K562 (cell line): ENCODE results near the gene ACBD6. TPM values are rescaled to one million over a fixed set of nuclear protein-coding genes. Genes with fewer than 3 reads are reported as not detected.

Source experiments
- ATAC-seq: fragments of 200-7000 bp; cut with Tn5 transposase; 3 replicates; pipeline ENCODE4 v1.9.1; 2020; ENCODE audit warnings: moderate library complexity
- BruUV-seq: library from RNA; stranded (reverse); fragments of 400-500 nt; replicated peaks from 2 replicates; lab custom pipeline; 2021; lab: Mats Ljungman, UMichigan
- CTCF ChIA-PET: fragments of 300-600 bp; formaldehyde crosslinking; extraction: SDS; loops from one replicate; lab custom pipeline; 2021; ENCODE audit warnings: low intra/inter-chr PET ratio; lab: Yijun Ruan, JAX
- POLR2A ChIA-PET: fragments of 300-600, 350-650 bp; sonication (Branson Sonifier 250); formaldehyde crosslinking; extraction: SDS; loops from one replicate; lab custom pipeline; 2021; ENCODE audit warnings: antibody characterized with exemption, inconsistent platforms; lab: Yijun Ruan, JAX
- DNase-seq, 4 experiments: peaks; one replicate each; pipeline versions ENCODE4 v3.0.0 to v3.0.0-alpha.2; 2011 to 2018; ENCODE audit warnings: low spot score in 3 of 4, mixed read lengths in 3 of 4; ENCODE audit errors: extremely low read depth in 1 of 4
- FAIRE-seq: peaks from 2 replicates; lab custom pipeline; 2011; peaks lifted over from hg19 to GRCh38; lab: Jason Lieb, UNC
- H2AFZ ChIP-seq: 2 replicates; pipeline ENCODE4 v1.6.0; 2011; ENCODE audit warnings: low read depth, low read length, control low read depth, inconsistent platforms
- H3K27ac ChIP-seq: fragments of 200-600 bp; 3 replicates; pipeline ENCODE4 v1.8.0; 2011; ENCODE audit warnings: low read depth, mild to moderate bottlenecking, control low read depth, inconsistent platforms, low read length, moderate library complexity, mixed read lengths; ENCODE audit errors: extremely low read depth
- H3K27me3 ChIP-seq, 2 experiments: fragments of 300-600 bp in 1 of 2; 2 replicates in 1 of 2; 3 replicates in 1 of 2; pipeline versions ENCODE4 v1.6.0 to v1.8.0; 2011; ENCODE audit warnings: inconsistent platforms in 2 of 2, low read length in 2 of 2, mild to moderate bottlenecking in 1 of 2, mixed read lengths in 1 of 2, moderate library complexity in 1 of 2; ENCODE audit not compliant: control insufficient read depth in 2 of 2, insufficient read depth in 2 of 2
- H3K36me3 ChIP-seq: fragments of 300-600 bp; 3 replicates; pipeline ENCODE4 v1.8.0; 2011; ENCODE audit warnings: mild to moderate bottlenecking, low read length, inconsistent platforms; ENCODE audit not compliant: control insufficient read depth, insufficient read depth
- H3K4me1 ChIP-seq, 2 experiments: fragments of 200-600 bp in 1 of 2; replicated peaks in 1 of 2; 2 replicates in 1 of 2; 3 replicates in 1 of 2; pipeline versions ENCODE4 v1.5.1 to v1.8.0; 2011; ENCODE audit warnings: inconsistent platforms in 2 of 2, low read length in 2 of 2, mild to moderate bottlenecking in 1 of 2, mixed read lengths in 1 of 2, moderate library complexity in 1 of 2; ENCODE audit not compliant: control insufficient read depth in 2 of 2, insufficient read depth in 2 of 2
- H3K4me2 ChIP-seq: 2 replicates; pipeline ENCODE4 v1.6.1; 2011; ENCODE audit warnings: low read length, control low read depth, inconsistent platforms, mixed read lengths; ENCODE audit not compliant: insufficient read depth
- H3K4me3 ChIP-seq: fragments of 200-600 bp; sonication (generic), shearing (Covaris generic); 2 replicates; pipeline ENCODE4 v1.5.1; 2016; ENCODE audit warnings: control low read depth, inconsistent platforms
- H3K79me2 ChIP-seq: fragments of 200-600 bp; 3 replicates; pipeline ENCODE4 v1.8.0; 2011; ENCODE audit warnings: low read length, inconsistent platforms; ENCODE audit not compliant: control insufficient read depth, insufficient read depth
- H3K9ac ChIP-seq, 2 experiments: 2 replicates each; pipeline versions ENCODE4 v1.6.0 to v1.6.1; 2011; ENCODE audit warnings: low read depth in 2 of 2, low read length in 2 of 2, control low read depth in 1 of 2, inconsistent platforms in 1 of 2, mild to moderate bottlenecking in 1 of 2, mixed read lengths in 1 of 2; ENCODE audit not compliant: insufficient read depth in 1 of 2
- H3K9me1 ChIP-seq: one replicate; pipeline ENCODE4 v1.6.0; 2011; ENCODE audit warnings: inconsistent platforms, mild to moderate bottlenecking, low read length, moderate library complexity; ENCODE audit not compliant: control insufficient read depth, insufficient read depth
- H3K9me3 ChIP-seq: replicated peaks from 2 replicates; pipeline ENCODE4 v1.5.1; 2011; ENCODE audit warnings: low read depth, low read length, inconsistent platforms; ENCODE audit not compliant: control insufficient read depth, insufficient read depth
- H4K20me1 ChIP-seq: replicated peaks from 2 replicates; pipeline ENCODE4 v1.6.1; 2011; ENCODE audit warnings: low read length, inconsistent platforms, mixed read lengths; ENCODE audit not compliant: control insufficient read depth, insufficient read depth
- MCM3 ChIP-seq: fragments of 450-650 bp; IDR thresholded peaks from 2 replicates; pipeline ENCODE4 v1.6.1; 2016
- PHF21A ChIP-seq: fragments of 450-650 bp; IDR thresholded peaks from 2 replicates; pipeline ENCODE4 v1.6.1; 2017; ENCODE audit warnings: low read depth, borderline replicate concordance
- WGBS: fragments of 100-300 bp; shearing (Covaris generic); methylation state at CpG from one replicate; pipeline ENCODE4 v1.1.6; 2016; ENCODE audit warnings: low coverage, mixed read lengths; ENCODE audit not compliant: insufficient coverage; ENCODE audit errors: missing lambda C conversion rate; 5-methylcytosine and 5-hydroxymethylcytosine counted together
- in situ Hi-C: fragments of 300-500 bp; cut with MboI; formaldehyde crosslinking; loops from 4 replicates; pipeline ENCODE4 v1.15.0; 2018; ENCODE audit warnings: inconsistent platforms, mixed read lengths
- intact Hi-C: fragments of 100-400 bp; cut with micrococcal nuclease; formaldehyde crosslinking; loops from 2 replicates; pipeline ENCODE4 v1.14.2; 2022
- polyA plus RNA-seq, 8 experiments: library from polyadenylated mRNA; depleted of rRNA in 4 of 8; stranded (reverse) in 5 of 8; unstranded in 3 of 8; fragments of >200 nt; fragmentation: Nextera tagmentation in 2 of 8; fragmentation: Illumina TruSeq in 1 of 8; extraction: Ambion mirVana in 2 of 8; extraction: Trizol in 1 of 8; gene quantifications; 2 replicates each; pipeline versions ENCODE4 v1.2.1 to v1.2.3, GENCODE V29; 2011 to 2014; ENCODE audit warnings: inconsistent platforms in 1 of 8, missing spikeins in 1 of 8
- total RNA-seq, 7 experiments: library from RNA; depleted of rRNA in 6 of 7; stranded (reverse); fragments of >200 nt in 6 of 7; fragmentation: Illumina TruSeq in 2 of 7; extraction: Trizol in 2 of 7; gene quantifications; 2 replicates each; pipeline versions ENCODE4 v1.2.1 to v1.2.3, GENCODE V29; 2011 to 2021; ENCODE audit warnings: low replicate concordance in 1 of 7
- TF ChIP-seq, protein P1 (sequence below): sonication (generic); formaldehyde crosslinking; IDR thresholded peaks from 2 replicates; pipeline ENCODE4 v1.8.0; 2022; ENCODE audit warnings: mild to moderate bottlenecking, missing genetic modification reagents

The ACBD6 gene
- total and polyA plus RNA-seq, 9 of the 15 experiments (the other 6 are each of a cell fraction or from before 2014, with no cell fraction given) = 16.9 to 107 (median 77.7) TPM

GRCh38 chr1:180259431-180260338 is 242.7 kb downstream of the ACBD6 start:
- in situ Hi-C loops = loop anchor here (25.0 kb wide), 1 partner anchor 903 kb away; no protein-coding TSS in a partner anchor

More at GRCh38 chr1:180259431-180260338, 242.7 kb downstream of the ACBD6 start:
- no peak for ATAC-seq
- Histone ChIP-seq H3K4me1 (peaks cover 0 to 31% of the 10 kb centered on the region in 2 experiments; a peak in 1 of 5 replicates), H3K27ac (no peak overlapping the region), H3K4me2 (no peak overlapping the region), H4K20me1 (no peaks in the 10 kb centered on the region; the same call in 1 of the 2 replicates), H3K9me1 (no peaks in the 10 kb centered on the region), H3K36me3 (no peaks in the 10 kb centered on the region), H3K9me3 (no peaks in the 10 kb centered on the region), H2AFZ (no peak overlapping the region), H3K79me2 (no peaks in the 10 kb centered on the region), H3K9ac (no peak overlapping the region), H3K27me3 (peaks cover 48 to 78% of the 10 kb centered on the region in 2 experiments), H3K4me3 (no peak overlapping the region)
- intact Hi-C loops = no loop called here
- POLR2A ChIA-PET = interaction anchor here (0.6 to 3.4 kb wide), 6 partner anchors 7 to 48 kb away, joined by 3 to 14 read pairs (median 4); no protein-coding TSS in a partner anchor
- no peak for FAIRE-seq
- CTCF ChIA-PET = no interaction called here
- 5% methylated on average over 19 of the region's 22 CpGs for WGBS
- no TSS peak for BruUV-seq
- DNase-seq = no peak
- no peak for TF ChIP-seq PHF21A
- TF ChIP-seq, protein P1, sequence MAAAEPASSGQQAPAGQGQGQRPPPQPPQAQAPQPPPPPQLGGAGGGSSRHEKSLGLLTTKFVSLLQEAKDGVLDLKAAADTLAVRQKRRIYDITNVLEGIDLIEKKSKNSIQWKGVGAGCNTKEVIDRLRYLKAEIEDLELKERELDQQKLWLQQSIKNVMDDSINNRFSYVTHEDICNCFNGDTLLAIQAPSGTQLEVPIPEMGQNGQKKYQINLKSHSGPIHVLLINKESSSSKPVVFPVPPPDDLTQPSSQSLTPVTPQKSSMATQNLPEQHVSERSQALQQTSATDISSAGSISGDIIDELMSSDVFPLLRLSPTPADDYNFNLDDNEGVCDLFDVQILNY (CRISPR knock-in tag) = no peak
- 0 out of 2 replicates have a peak, but pooled peaks have one; percentile 26 for TF ChIP-seq MCM3
- TF ChIP-seq, all 486 proteins: peak for 1
